Activated CD8-positive, alpha-beta memory T cell treated with anti-CD3 and anti-CD28 coated beads for 48 hours (primary cell): ENCODE data around the gene HAAO.
"Not testable (repeated sequence)": the region's sequence is repeated elsewhere in the genome, so short reads cannot be mapped to it uniquely, and the experiment has no call there.

Source experiments
- DNase-seq, 3 experiments: peaks; one replicate each; pipeline ENCODE4 v3.0.0-alpha.2; 2020; ENCODE audit warnings: low read depth in 2 of 3, low spot score in 2 of 3

The HAAO gene

GRCh38 chr2:42792583-42793333, at the start of gene HAAO:
TSS of gene HAAO (minus strand) at chr2:42792583. CDS start at chr2:42792536, 47 bp downstream.
- no peak for DNase-seq

DNA sequence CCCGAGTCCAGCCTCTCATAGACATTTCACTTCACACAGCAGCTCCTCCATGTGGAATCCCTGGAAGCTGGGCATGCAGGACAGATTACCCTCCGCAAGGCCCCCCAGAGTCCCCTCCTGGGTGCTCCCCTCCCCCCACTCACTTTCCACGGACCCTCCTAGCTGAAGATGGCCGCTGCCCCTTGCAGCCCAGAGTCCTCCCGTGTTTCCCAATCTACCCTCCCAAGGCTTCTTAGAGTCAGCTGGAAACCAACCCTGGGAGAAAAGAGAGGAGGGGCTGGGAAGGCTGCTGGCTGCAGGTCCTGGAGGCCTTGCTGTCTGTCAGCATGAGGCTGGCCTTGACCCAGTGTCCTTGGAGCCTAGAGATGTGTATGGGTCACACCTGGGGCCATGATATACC, 49.0 kb upstream of the HAAO start:
- DNase-seq, result no peak

GRCh38 chr2:42840760-42841159, 48.4 kb upstream of the HAAO start:
- no peak for DNase-seq

DNA sequence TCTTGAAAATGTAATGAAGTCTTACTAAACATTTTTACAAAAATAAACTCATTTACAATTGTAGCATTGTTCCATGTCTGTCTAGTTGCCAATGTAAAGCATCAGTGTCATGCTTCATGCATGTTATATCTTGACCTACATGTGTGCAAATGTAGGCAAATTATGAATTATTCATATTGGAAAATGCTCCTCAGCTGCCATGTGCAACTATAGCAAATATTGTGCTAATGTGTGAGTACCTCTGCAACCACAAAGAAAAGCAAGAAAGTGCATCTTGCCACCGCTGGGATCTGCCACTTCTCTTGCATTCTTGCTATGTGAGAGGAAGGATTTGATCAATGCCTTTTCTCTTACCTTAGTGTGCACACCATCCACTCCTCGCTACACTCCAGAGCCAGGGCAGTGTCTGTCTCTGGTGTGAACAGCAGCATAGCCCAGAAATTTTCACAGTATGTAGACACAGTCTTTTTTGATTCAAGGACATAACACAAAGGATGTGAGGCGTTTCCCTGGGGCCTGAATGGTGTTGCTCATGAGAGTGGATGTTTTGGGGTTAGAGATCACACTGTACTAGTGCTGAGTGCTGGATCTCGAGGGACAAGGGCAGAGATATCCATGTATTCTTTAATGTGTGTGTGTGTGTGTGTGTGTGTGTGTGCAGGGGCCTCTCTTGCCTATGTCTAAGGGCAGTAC, 47.6 kb upstream of the HAAO start:
- no peak for DNase-seq

DNA sequence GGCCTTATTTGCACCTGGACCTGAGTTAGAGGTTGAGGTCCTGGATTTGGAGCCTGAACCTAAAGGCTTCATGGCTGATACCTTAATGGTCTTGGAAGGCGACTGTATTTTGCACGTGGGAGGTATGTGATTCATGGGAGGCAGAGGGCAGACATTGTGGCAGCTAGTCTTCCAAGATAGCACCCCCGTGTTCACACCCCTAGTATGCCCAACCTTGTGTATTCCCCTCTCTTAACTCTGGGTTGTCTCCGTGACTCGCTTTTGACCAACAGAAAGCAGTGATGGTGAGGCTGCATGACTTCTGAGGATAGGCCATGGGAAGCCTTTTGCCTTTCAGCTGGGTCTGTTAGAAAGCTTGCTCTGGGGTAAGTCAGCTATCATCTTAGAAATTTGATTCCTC, 45.8 kb upstream of the HAAO start:
- no peak for DNase-seq

DNA sequence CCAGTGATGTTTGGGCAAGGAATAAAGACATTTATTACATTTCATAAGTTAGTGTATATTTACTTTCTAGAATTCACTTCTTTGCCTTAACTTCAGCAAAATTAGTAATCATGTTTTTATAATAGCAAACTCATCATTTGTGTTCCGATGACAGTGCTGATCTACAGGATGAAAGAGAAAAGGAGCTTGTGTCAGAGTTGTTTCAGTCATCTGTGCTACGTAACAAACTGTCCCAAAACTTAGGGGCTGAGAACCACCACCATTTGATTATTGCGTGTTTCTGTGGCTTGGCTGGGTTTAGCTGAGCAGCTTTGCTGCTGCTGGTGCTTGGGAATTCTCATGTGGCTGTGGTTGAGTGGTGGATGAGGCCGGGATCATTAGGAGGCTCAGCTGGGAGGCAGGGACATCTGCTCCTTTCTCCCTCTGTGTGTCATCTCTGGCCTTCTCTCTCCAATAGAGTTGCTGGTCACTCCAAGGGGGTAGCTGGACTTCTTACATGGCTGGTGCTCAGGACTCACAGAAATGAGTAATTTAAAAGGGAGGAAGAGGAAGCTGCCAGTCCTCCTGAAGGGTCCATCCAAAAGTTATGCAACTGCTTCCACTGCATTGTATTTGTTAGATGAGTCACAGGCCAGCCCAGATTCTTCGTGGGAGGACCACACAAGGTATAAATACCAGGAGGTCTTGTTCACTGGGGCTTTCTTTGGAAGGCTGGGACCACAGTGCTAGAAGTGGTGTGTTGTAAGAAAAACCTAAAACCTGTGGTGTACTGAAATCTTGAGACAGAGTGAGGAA, 43.4 kb upstream of the HAAO start:
- DNase-seq, result no peak

DNA sequence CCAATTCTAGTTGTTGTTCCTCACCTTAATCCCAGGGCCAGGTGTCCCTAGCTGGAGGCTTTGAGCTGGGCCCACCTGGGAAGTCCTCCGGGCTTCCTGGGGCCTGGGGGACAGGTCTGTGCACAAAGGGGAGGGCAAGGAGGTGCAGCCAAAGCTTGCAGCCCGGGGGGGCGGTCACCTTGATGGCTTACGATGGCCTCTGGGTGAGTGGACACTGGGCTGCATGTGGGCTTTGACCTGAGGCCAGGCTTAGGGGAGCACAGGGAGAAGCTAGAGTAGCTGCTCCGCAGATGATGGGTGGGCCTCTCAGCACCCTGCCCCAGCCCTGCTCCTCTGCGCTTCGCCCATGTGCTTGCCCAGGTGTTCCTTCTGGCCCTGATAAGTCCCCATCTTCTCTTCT, 41.8 kb upstream of the HAAO start:
- no peak for DNase-seq

GRCh38 chr2:42832289-42832634, 39.9 kb upstream of the HAAO start:
- no peak for DNase-seq

DNA sequence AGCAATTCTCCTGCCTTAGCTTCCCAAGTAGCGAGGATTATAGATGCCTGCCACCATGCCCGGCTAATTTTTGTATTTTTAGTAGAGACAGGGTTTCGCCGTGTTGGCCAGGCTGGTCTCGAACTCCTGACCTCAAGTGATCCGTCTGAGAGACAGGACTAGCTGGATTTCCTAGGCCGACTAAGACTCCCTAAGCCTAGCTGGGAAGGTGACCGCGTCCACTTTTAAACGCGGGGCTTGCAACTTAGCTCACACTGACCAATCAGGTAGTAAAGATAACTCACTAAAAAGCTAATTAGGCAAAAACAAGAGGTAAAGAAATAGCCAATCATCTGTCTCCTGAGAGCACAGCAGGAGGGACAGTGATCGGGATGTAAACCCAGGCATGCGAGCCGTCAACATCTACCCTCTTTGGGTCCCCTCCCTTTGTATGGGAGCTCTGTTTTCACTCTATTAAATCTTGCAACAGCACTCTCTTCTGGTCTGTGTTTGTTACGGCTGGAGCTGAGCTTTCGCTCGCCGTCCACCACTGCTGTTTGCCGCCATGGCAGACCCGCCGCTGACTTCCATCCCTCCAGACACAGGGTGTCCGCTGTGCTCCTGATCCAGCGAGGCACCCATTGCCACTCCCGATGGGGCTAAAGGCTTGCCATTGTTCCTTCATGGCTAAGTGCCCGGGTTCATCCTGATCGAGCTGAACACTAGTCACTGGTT, 39.3 kb upstream of the HAAO start:
- not testable (repeated sequence) for DNase-seq

DNA sequence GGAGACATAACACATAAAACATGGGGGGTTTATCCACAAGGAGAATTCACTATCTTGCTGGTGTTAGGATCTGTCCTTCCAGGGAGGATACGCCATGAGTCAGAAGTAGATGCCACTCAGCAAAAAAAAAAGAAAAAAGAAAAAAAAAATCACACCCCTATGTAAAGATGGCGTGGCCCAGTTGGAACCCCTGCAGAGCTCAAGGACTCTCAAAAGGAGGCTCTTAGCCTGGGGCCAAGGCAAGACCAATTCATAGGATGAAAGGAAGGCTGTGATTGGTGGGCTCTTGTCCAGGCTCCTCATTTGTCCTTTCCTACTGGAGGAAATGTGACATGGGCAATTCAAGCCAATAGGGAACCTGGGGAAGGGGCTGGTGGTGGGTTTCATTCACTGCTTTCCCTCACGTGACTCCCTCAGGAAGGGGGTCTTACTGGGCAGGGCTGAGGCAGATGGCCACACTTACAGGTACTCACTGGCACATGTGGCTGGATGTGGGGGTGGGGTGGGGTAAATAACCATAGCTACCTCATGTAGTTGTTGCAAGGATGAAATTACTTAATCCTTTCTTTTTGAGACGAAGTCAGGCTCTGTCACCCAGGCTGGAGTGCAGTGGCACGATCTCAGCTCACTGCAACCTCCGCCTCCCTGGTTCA, 38.7 kb upstream of the HAAO start:
- no peak for DNase-seq

- no peak for DNase-seq
These were observed 37.5 kb upstream of the HAAO start for GRCh38 chr2:42829671-42830440.

DNA sequence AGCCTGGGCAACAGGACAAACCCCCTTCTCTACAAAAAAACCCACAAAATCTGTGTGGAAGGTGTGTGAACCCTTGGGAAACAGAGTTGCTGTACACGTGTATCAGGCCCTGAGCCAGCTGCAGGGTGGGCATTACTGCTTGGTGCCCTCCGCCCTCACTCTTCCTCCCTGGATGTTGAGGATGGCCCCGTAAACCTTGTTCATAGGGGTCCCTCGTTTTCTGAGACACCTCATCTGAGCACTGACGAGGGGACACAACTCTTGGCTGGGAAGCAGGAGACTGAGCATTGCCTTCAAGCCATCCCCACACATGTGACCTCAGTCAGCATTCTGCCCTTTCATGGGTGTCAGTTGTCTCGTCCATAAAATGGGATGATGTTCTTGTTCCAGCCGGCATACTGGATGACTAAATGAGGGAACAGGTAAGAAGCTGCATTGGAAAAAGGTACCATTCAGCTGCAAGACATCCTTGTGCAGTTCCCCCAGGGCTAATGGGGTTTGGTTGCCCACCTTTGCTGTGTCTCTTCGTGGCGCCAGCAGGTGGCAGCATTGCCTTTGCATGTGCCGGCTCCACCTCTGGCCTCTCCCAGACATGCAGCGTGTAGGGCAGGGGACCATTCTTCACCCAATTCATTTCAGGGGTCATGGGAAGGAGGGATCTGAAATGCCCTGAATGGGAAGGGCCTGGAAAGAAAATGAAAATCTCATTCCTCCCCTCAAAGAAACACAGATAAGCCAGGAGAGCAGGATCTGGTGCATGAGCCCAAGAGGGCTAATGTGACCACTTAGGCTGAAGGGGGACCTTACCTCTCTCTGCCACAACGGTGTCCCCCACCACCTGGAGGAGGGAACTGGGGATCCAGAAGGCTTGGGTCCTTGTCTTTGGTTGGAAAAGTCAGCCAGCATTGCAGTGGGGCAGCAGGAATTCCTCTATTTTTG, 36.4 kb upstream of the HAAO start:
- peak in 2 of 3 experiments; percentile 34 to 53 for DNase-seq

DNA sequence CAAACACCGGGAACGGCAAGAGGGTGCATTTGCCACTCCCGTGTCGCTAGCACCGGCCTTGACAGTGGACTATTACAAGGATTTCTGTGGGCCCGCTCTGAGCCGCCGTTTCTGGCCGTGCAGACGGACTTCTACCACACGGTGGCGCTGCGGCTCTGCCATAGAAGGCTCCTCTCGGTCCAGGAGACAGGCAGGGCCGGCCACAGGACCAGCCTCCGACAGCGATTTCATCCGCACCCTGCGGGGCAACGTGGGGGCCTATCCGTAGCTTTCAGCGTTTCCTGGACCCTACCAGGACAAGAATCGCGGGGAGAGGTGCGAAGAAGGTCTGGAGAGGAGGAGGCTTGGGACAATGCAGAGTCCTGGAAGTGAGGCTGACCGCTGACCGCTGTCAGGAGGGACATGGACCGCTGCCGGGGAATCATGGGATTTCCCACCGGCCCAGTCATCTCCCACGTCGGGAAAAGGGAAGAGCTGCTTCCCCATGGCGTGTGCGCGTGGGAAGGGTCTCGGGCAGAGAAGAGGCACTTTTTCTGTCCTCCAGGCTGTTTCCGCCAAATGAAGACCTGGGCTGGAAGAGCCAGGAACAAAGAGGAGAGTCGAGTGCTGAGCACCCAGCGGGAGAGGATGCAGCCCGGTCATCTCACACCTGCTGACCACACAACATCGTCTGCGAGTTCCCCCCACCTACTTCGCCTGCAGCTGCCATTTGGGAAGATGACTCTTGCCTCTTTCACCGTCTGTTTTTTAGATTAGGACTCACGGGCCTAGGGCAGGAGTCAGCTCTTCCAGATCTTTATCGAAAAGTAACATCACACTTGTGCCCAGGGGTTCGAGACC, 35.5 kb upstream of the HAAO start:
- DNase-seq, result peak; percentile 56 to 85 (median 78)

GRCh38 chr2:42826231-42826630, 33.8 kb upstream of the HAAO start:
- no peak for DNase-seq

- no peak for DNase-seq
These were observed 32.0 kb upstream of the HAAO start for GRCh38 chr2:42824454-42824807.

DNA sequence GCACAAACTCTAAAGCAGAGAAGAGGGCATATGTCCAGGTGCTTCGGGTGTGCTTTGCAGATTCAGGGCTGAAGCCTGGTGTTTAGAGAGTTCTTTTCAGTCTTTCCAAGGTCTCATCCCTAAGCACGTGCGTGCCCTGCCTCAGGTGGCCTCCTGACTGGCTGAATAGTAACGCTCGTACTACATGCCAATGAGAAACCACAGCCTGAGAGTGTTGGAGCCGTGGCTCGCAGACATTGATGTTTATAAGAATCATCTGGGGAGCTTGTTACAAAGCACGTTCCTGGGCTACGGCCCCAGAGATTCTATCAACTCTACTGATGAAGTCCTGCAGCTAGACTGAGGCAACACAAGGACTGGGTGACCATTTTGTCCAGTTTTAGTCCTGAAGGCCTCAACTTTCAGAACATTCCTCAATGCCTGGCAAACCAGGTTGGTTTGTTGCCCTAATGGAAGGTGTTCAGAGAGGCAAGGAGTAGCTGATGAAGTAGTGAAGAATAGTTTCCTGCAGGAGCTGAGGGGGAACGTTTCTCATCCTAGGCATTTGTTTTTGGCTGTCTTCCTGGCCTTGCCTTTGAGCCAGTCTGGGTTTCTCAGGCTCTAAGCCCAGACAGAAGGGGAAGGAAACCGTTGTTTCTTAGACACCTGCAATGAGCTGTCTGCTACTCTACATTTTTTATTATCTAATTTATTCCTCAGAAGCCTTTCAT, 31.5 kb upstream of the HAAO start:
- DNase-seq, result no peak

GRCh38 chr2:42819160-42819559, 26.8 kb upstream of the HAAO start:
- no peak for DNase-seq

DNA sequence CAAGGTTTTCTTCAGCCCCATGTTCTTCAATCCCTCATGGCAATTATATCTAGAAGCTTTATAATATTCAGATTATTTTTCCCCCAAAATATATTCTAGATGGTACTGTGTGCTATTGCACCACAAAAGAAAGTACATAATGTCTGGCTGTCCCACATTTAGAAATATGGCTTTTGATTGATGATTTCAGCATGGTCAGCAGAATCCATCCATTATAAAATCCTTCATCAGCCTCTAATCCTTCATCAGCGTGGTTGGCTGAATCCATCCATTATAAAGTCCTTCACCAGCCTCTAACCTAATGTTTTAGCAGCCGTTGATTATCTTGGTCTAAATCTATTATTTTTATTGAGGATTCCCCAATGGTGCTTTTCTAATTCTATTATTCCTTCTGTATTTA, 23.3 kb upstream of the HAAO start:
- no peak for DNase-seq
